PC-3 (cell line): ENCODE measurements around the gene CSF1R. TPM values are rescaled to one million over a fixed set of nuclear protein-coding genes. Genes with fewer than 3 reads are reported as not detected.

ENCODE experiments used
- ATAC-seq: fragments of 200-7000 bp; cut with Tn5 transposase; 2 replicates; pipeline ENCODE4 v1.9.1; 2020; ENCODE audit warnings: mild to moderate bottlenecking, moderate library complexity
- BruUV-seq: library from RNA; stranded (reverse); fragments of 400-500 nt; replicated peaks from 2 replicates; lab custom pipeline; 2021; lab: Mats Ljungman, UMichigan
- CTCF ChIA-PET: fragments of 300-600 bp; sonication (Branson Sonifier 250); formaldehyde crosslinking; loops from one replicate; lab custom pipeline; 2022; ENCODE audit warnings: antibody characterized with exemption; lab: Charles Lee
- POLR2A ChIA-PET: fragments of 300-600 bp; sonication (Branson Sonifier 250); formaldehyde crosslinking; loops from one replicate; lab custom pipeline; 2022; ENCODE audit warnings: antibody characterized with exemption; ENCODE audit not compliant: unreplicated experiment; lab: Charles Lee
- DNase-seq: peaks from one replicate; pipeline ENCODE4 v3.0.0-alpha.2; 2015
- H2AFZ ChIP-seq: fragments of 300-600 bp; sonication (generic); 2 replicates; pipeline ENCODE4 v1.6.0; 2016; ENCODE audit warnings: antibody characterized with exemption, low read length
- H3F3A ChIP-seq: fragments of 300-600 bp; sonication (generic); one replicate; pipeline ENCODE4 v1.6.0; 2017; ENCODE audit warnings: antibody characterized with exemption, low read length, control low read depth, mild to moderate bottlenecking; ENCODE audit not compliant: unreplicated experiment
- H3K27ac ChIP-seq: fragments of 300-600 bp; sonication (generic); 2 replicates; pipeline ENCODE4 v1.5.1; 2016; ENCODE audit warnings: mild to moderate bottlenecking, low read length
- H3K27me3 ChIP-seq: fragments of 300-600 bp; sonication (generic); 2 replicates; pipeline ENCODE4 v1.6.1; 2016; ENCODE audit warnings: low read length, mixed read lengths
- H3K36me3 ChIP-seq: fragments of 300-600 bp; sonication (generic); 2 replicates; pipeline ENCODE4 v1.6.1; 2016; ENCODE audit warnings: low read depth, mixed run types, low read length, mixed read lengths
- H3K4me1 ChIP-seq: fragments of 300-600 bp; sonication (generic); 2 replicates; pipeline ENCODE4 v1.5.1; 2016; ENCODE audit warnings: low read length; ENCODE audit not compliant: insufficient read depth
- H3K4me2 ChIP-seq: fragments of 300-600 bp; sonication (generic); 2 replicates; pipeline ENCODE4 v1.6.0; 2016; ENCODE audit warnings: low read length
- H3K4me3 ChIP-seq: fragments of 300-600 bp; sonication (generic); 2 replicates; pipeline ENCODE4 v1.5.1; 2016; ENCODE audit warnings: mild to moderate bottlenecking, low read length, mixed read lengths
- H3K79me2 ChIP-seq: fragments of 300-600 bp; sonication (generic); 2 replicates; pipeline ENCODE4 v1.6.1; 2017; ENCODE audit warnings: low read length, mixed read lengths
- H3K9ac ChIP-seq: fragments of 300-600 bp; sonication (generic); 2 replicates; pipeline ENCODE4 v1.6.0; 2016; ENCODE audit warnings: mild to moderate bottlenecking, low read length
- H3K9me2 ChIP-seq: fragments of 300-600 bp; sonication (generic); replicated peaks from 2 replicates; pipeline ENCODE4 v1.6.1; 2016; ENCODE audit warnings: mixed run types, low read length, mixed read lengths
- H3K9me3 ChIP-seq: fragments of 300-600 bp; sonication (generic); 2 replicates; pipeline ENCODE4 v1.6.1; 2016; ENCODE audit warnings: low read length, mixed read lengths
- H4K20me1 ChIP-seq: fragments of 300-600 bp; sonication (generic); 2 replicates; pipeline ENCODE4 v1.6.1; 2016; ENCODE audit warnings: low read length, mixed read lengths
- CTCF ChIP-seq: fragments of 300-600 bp; sonication (generic); conservative IDR thresholded peaks from 2 replicates; pipeline ENCODE4 v1.5.1; 2017; ENCODE audit warnings: antibody characterized with exemption, low read depth, mild to moderate bottlenecking, low read length
- EZH2 ChIP-seq: fragments of 300-600 bp; sonication (generic); IDR thresholded peaks from one replicate; pipeline ENCODE4 v1.6.1; 2017; ENCODE audit warnings: antibody characterized with exemption, mild to moderate bottlenecking, low read length; ENCODE audit not compliant: unreplicated experiment
- EZH2phosphoT487 ChIP-seq: fragments of 300-600 bp; sonication (generic); IDR thresholded peaks from 2 replicates; pipeline ENCODE4 v1.6.1; 2018; ENCODE audit warnings: mild to moderate bottlenecking, antibody characterized with exemption, low read length, borderline replicate concordance
- intact Hi-C: fragments of 100-400 bp; cut with micrococcal nuclease; formaldehyde crosslinking; loops from 2 replicates; pipeline ENCODE4 v1.9.0; 2023
- total RNA-seq: library from RNA; depleted of rRNA; stranded (reverse); fragments of >200 nt; gene quantifications from 2 replicates; pipeline ENCODE4 v1.2.3, GENCODE V29; 2014

Gene CSF1R
- total RNA-seq, 1 experiment from 2014 or later = not detected

- intact Hi-C loops = no loop called here
- H3K4me3 ChIP-seq = no peak overlapping the region
- H4K20me1 ChIP-seq = no peaks in the 10 kb centered on the region
- no peak overlapping the region for H3K9ac ChIP-seq
- H3K9me2 ChIP-seq = no peaks in the 10 kb centered on the region
- BruUV-seq = TSS peak; percentile 11
- H2AFZ ChIP-seq = no peak overlapping the region
- H3F3A ChIP-seq = no peaks in the 10 kb centered on the region
- no peaks in the 10 kb centered on the region for H3K27me3 ChIP-seq
- POLR2A ChIA-PET = interaction anchor here (0.6 kb wide), 1 partner anchor 714 kb away, joined by 3 read pairs; the partner anchor contains the start of gene GRPEL2
- peak; percentile 81 for DNase-seq
- no peak for TF ChIP-seq CTCF
- no peak for TF ChIP-seq EZH2
- TF ChIP-seq EZH2phosphoT487 = no peak
- no peaks in the 10 kb centered on the region for H3K9me3 ChIP-seq
- H3K4me1 ChIP-seq = peaks cover 12% of the 10 kb centered on the region
- H3K36me3 ChIP-seq = peaks cover 17% of the 10 kb centered on the region
- H3K4me2 ChIP-seq = no peak overlapping the region
- CTCF ChIA-PET = no interaction called here
- peak; percentile 80 for ATAC-seq
- H3K27ac ChIP-seq = no peak overlapping the region
- H3K79me2 ChIP-seq = no peaks in the 10 kb centered on the region
These were observed 27.8 kb downstream of the CSF1R start for GRCh38 chr5:150058480-150059126.

- no peak for ATAC-seq
- no TSS peak for BruUV-seq
- CTCF ChIA-PET = no interaction called here
These were observed 28.4 kb downstream of the CSF1R start for GRCh38 chr5:150057996-150058395.

More at GRCh38 chr5:150057996-150058395, 28.4 kb downstream of the CSF1R start:
- TF ChIP-seq EZH2phosphoT487 = no peak
- TF ChIP-seq EZH2 = no peak
- TF ChIP-seq CTCF = no peak
- Histone ChIP-seq H3K36me3 (peaks cover 21% of the 10 kb centered on the region), H3K9me2 (no peaks in the 10 kb centered on the region), H3K79me2 (no peaks in the 10 kb centered on the region), H2AFZ (no peak overlapping the region), H4K20me1 (no peaks in the 10 kb centered on the region), H3K9ac (no peak overlapping the region), H3K9me3 (no peaks in the 10 kb centered on the region), H3K4me1 (peaks cover 18% of the 10 kb centered on the region), H3K4me3 (no peak overlapping the region), H3K27ac (no peak overlapping the region), H3F3A (no peaks in the 10 kb centered on the region), H3K4me2 (no peak overlapping the region), H3K27me3 (no peaks in the 10 kb centered on the region)
- POLR2A ChIA-PET = no interaction called here
- intact Hi-C loops = no loop called here
- DNase-seq = no peak
